H9 (cell line): ENCODE data around the gene MSANTD1. TPM values are rescaled to one million over a fixed set of nuclear protein-coding genes. Genes with fewer than 3 reads are reported as not detected.

ENCODE experiments used
- DNase-seq: peaks from one replicate; pipeline ENCODE4 v3.0.0-alpha.2; 2017
- H2AFZ ChIP-seq: one replicate; pipeline ENCODE4 v1.6.1; 2013; ENCODE audit warnings: mild to moderate bottlenecking, low read length, control low read depth, moderate library complexity
- H2AK5ac ChIP-seq: 2 replicates; pipeline ENCODE4 v1.6.1; 2013; ENCODE audit warnings: low read length, control low read depth, mixed read lengths; ENCODE audit not compliant: insufficient read length
- H2BK120ac ChIP-seq: one replicate; pipeline ENCODE4 v1.6.1; 2013; ENCODE audit warnings: low read depth, mild to moderate bottlenecking, low read length, control low read depth, inconsistent platforms; ENCODE audit not compliant: poor library complexity, severe bottlenecking
- H2BK12ac ChIP-seq: 2 replicates; pipeline ENCODE4 v1.6.1; 2013; ENCODE audit warnings: low read length, control low read depth, mixed read lengths, low read depth; ENCODE audit not compliant: insufficient read length
- H2BK15ac ChIP-seq: 2 replicates; pipeline ENCODE4 v1.6.1; 2013; ENCODE audit warnings: low read depth, low read length, control low read depth
- H2BK20ac ChIP-seq: one replicate; pipeline ENCODE4 v1.6.1; 2013; ENCODE audit warnings: low read depth, mild to moderate bottlenecking, low read length, control low read depth, inconsistent platforms; ENCODE audit not compliant: poor library complexity, severe bottlenecking
- H2BK5ac ChIP-seq: 2 replicates; pipeline ENCODE4 v1.6.1; 2013; ENCODE audit warnings: low read length, control low read depth, mixed read lengths; ENCODE audit not compliant: insufficient read length
- H3K14ac ChIP-seq: 2 replicates; pipeline ENCODE4 v1.6.1; 2013; ENCODE audit warnings: low read length, control low read depth; ENCODE audit not compliant: insufficient read depth
- H3K18ac ChIP-seq: 2 replicates; pipeline ENCODE4 v1.6.1; 2013; ENCODE audit warnings: low read depth, mild to moderate bottlenecking, mixed read lengths, low read length, control low read depth; ENCODE audit not compliant: insufficient read length
- H3K23ac ChIP-seq: 2 replicates; pipeline ENCODE4 v1.6.1; 2013; ENCODE audit warnings: low read length, control low read depth, mixed read lengths, low read depth; ENCODE audit not compliant: insufficient read length
- H3K23me2 ChIP-seq: 2 replicates; pipeline ENCODE4 v1.6.1; 2013; ENCODE audit warnings: low read depth, mild to moderate bottlenecking, mixed read lengths, low read length, control low read depth; ENCODE audit not compliant: insufficient read length, poor library complexity, severe bottlenecking
- H3K27ac ChIP-seq: 2 replicates; pipeline ENCODE4 v1.5.1; 2013; ENCODE audit warnings: low read length, control low read depth, mixed read lengths, low read depth; ENCODE audit not compliant: insufficient read length
- H3K27me3 ChIP-seq: 2 replicates; pipeline ENCODE4 v1.6.1; 2013; ENCODE audit warnings: low read length, control low read depth, inconsistent platforms; ENCODE audit not compliant: insufficient read depth
- H3K4ac ChIP-seq: 2 replicates; pipeline ENCODE4 v1.6.1; 2013; ENCODE audit warnings: low read depth, mild to moderate bottlenecking, control low read depth, inconsistent platforms, low read length, moderate library complexity
- H3K4me1 ChIP-seq: 2 replicates; pipeline ENCODE4 v1.6.1; 2013; ENCODE audit warnings: low read length, control low read depth, inconsistent platforms; ENCODE audit not compliant: insufficient read depth
- H3K4me2 ChIP-seq: 2 replicates; pipeline ENCODE4 v1.6.1; 2013; ENCODE audit warnings: low read length, control low read depth, mixed read lengths; ENCODE audit not compliant: insufficient read length, insufficient read depth
- H3K56ac ChIP-seq: 2 replicates; pipeline ENCODE4 v1.6.1; 2013; ENCODE audit warnings: low read depth, mild to moderate bottlenecking, mixed read lengths, low read length, control low read depth; ENCODE audit not compliant: insufficient read length
- H3K79me1 ChIP-seq: 2 replicates; pipeline ENCODE4 v1.6.1; 2013; ENCODE audit warnings: low read depth, mild to moderate bottlenecking, moderate library complexity, low read length, control low read depth, inconsistent platforms; ENCODE audit not compliant: insufficient read depth, poor library complexity, severe bottlenecking
- H3K79me2 ChIP-seq: 2 replicates; pipeline ENCODE4 v1.6.1; 2013; ENCODE audit warnings: low read length, control low read depth, inconsistent platforms; ENCODE audit not compliant: insufficient read depth
- H3K9ac ChIP-seq: 2 replicates; pipeline ENCODE4 v1.6.1; 2013; ENCODE audit warnings: low read length, control low read depth, mixed read lengths; ENCODE audit not compliant: insufficient read length; ENCODE audit errors: extremely low read depth
- H3K9me3 ChIP-seq: one replicate; pipeline ENCODE4 v1.6.1; 2013; ENCODE audit warnings: low read depth, low read length, inconsistent platforms; ENCODE audit not compliant: control insufficient read depth
- H3T11ph ChIP-seq: one replicate; pipeline ENCODE4 v1.6.1; 2013; ENCODE audit warnings: mild to moderate bottlenecking, low read length, control low read depth, inconsistent platforms
- H4K20me1 ChIP-seq: one replicate; pipeline ENCODE4 v1.6.1; 2013; ENCODE audit not compliant: control insufficient read depth, insufficient read length, insufficient read depth
- H4K5ac ChIP-seq: 2 replicates; pipeline ENCODE4 v1.6.1; 2013; ENCODE audit warnings: low read depth, mild to moderate bottlenecking, mixed read lengths, low read length, control low read depth; ENCODE audit not compliant: insufficient read length
- H4K8ac ChIP-seq: replicated peaks from 2 replicates; pipeline ENCODE4 v1.6.1; 2013; ENCODE audit warnings: low read length, control low read depth, mixed read lengths, low read depth; ENCODE audit not compliant: insufficient read length
- H4K91ac ChIP-seq: 2 replicates; pipeline ENCODE4 v1.6.1; 2013; ENCODE audit warnings: low read depth, mild to moderate bottlenecking, moderate library complexity, mixed read lengths, low read length, control low read depth; ENCODE audit not compliant: insufficient read length
- H3K27ac Mint-ChIP-seq, 3 experiments: 2 replicates in 2 of 3; 3 replicates in 1 of 3; pipeline ENCODE4 v1.8.0; 2020 to 2021; ENCODE audit warnings: mixed read lengths in 3 of 3, mild to moderate bottlenecking in 1 of 3, moderate library complexity in 1 of 3
- H3K27me3 Mint-ChIP-seq: 2 replicates; pipeline ENCODE4 v1.8.0; 2021; ENCODE audit warnings: low read depth, mild to moderate bottlenecking, moderate library complexity, mixed read lengths
- H3K36me3 Mint-ChIP-seq, 3 experiments: 2 replicates in 2 of 3; 3 replicates in 1 of 3; pipeline ENCODE4 v1.8.0; 2020 to 2021; ENCODE audit warnings: low read depth in 3 of 3, mixed read lengths in 3 of 3; ENCODE audit not compliant: insufficient read depth in 1 of 3
- H3K4me1 Mint-ChIP-seq, 2 experiments: 2 replicates each; pipeline ENCODE4 v1.8.0; 2020; ENCODE audit warnings: mixed read lengths in 2 of 2
- H3K4me3 Mint-ChIP-seq, 2 experiments: 2 replicates in 1 of 2; 3 replicates in 1 of 2; pipeline ENCODE4 v1.8.0; 2020 to 2021; ENCODE audit warnings: mild to moderate bottlenecking in 2 of 2, mixed read lengths in 2 of 2, moderate library complexity in 1 of 2
- H3K9me3 Mint-ChIP-seq, 2 experiments: 2 replicates in 1 of 2; 3 replicates in 1 of 2; pipeline ENCODE4 v1.8.0; 2020; ENCODE audit warnings: mild to moderate bottlenecking in 2 of 2, mixed read lengths in 2 of 2, moderate library complexity in 1 of 2
- WGBS: extraction: QIAGEN DNeasy Blood & Tissue Kit; methylation state at CpG from one replicate; pipeline ENCODE4 v1.1.7; 2013; ENCODE audit warnings: missing lambda C conversion rate, low lambda C conversion rate, mixed read lengths; ENCODE audit not compliant: insufficient read length; ENCODE audit errors: extremely low coverage; 5-methylcytosine and 5-hydroxymethylcytosine counted together
- total RNA-seq: library from RNA; stranded (reverse); gene quantifications from 2 replicates; pipeline ENCODE4 v1.2.1, GENCODE V29; 2021
- TF ChIP-seq, protein P1 (sequence below): fragments of 200-600 bp; sonication (generic); conservative IDR thresholded peaks from 3 replicates; pipeline ENCODE4 v1.8.0; 2021; ENCODE audit warnings: antibody characterized with exemption, mild to moderate bottlenecking

The MSANTD1 gene
- total RNA-seq, 1 experiment from 2014 or later, result 0.83 TPM

DNA sequence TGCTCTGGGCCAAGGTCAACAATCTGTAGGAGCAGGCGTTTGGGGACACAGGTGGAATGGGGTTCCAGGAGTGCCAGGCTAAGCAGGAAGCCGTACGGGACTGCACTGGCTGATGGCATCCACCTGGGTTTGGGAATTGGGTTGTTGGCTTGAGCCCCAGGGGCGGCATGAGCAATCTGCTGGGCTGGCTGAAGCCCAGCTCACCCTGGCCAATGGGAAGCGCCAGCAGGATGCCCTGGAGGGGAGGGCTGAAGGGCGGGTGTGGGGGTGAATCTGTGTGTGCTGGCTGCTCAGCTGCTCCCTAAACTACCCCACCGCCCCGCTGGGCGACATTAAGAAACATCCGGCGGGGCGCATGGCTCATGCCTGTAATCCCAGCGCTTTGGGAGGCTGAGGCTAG lies 35.0 kb downstream of the MSANTD1 start:
- Histone ChIP-seq H4K91ac (no peak overlapping the region), H3K79me1 (no peaks in the 10 kb centered on the region), H3K4ac (no peak overlapping the region), H2AK5ac (no peak overlapping the region), H2BK5ac (no peak overlapping the region), H3K18ac (no peak overlapping the region), H3K79me2 (no peaks in the 10 kb centered on the region), H2BK20ac (no peak overlapping the region), H2BK15ac (no peak overlapping the region), H4K20me1 (no peaks in the 10 kb centered on the region), H2BK12ac (no peak overlapping the region), H4K5ac (no peak overlapping the region), H3K27ac (no peak overlapping the region), H3T11ph (no peak overlapping the region), H2AFZ (no peak overlapping the region), H3K4me2 (no peak overlapping the region), H3K56ac (no peak overlapping the region), H3K27me3 (no peaks in the 10 kb centered on the region), H3K23me2 (no peaks in the 10 kb centered on the region), H3K4me1 (no peaks in the 10 kb centered on the region), H2BK120ac (no peak overlapping the region), H3K9me3 (no peaks in the 10 kb centered on the region), H4K8ac (no peak overlapping the region), H3K23ac (no peak overlapping the region), H3K14ac (no peak overlapping the region), H3K9ac (no peak overlapping the region)
- peaks cover 1 to 6% (median 3%) of the 10 kb centered on the region in 3 experiments; a peak in 4 of 7 replicates for H3K36me3 Mint-ChIP-seq
- TF ChIP-seq, protein P1, sequence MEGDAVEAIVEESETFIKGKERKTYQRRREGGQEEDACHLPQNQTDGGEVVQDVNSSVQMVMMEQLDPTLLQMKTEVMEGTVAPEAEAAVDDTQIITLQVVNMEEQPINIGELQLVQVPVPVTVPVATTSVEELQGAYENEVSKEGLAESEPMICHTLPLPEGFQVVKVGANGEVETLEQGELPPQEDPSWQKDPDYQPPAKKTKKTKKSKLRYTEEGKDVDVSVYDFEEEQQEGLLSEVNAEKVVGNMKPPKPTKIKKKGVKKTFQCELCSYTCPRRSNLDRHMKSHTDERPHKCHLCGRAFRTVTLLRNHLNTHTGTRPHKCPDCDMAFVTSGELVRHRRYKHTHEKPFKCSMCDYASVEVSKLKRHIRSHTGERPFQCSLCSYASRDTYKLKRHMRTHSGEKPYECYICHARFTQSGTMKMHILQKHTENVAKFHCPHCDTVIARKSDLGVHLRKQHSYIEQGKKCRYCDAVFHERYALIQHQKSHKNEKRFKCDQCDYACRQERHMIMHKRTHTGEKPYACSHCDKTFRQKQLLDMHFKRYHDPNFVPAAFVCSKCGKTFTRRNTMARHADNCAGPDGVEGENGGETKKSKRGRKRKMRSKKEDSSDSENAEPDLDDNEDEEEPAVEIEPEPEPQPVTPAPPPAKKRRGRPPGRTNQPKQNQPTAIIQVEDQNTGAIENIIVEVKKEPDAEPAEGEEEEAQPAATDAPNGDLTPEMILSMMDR, result no peak
- H3K27ac Mint-ChIP-seq, result no peak overlapping the region
- DNase-seq, result peak; percentile 33
- WGBS, result no CpG with 5 or more reads among the region's 13 CpGs
- H3K4me3 Mint-ChIP-seq, result no peak overlapping the region
- H3K9me3 Mint-ChIP-seq, result peaks cover 14% of the 10 kb centered on the region in 2 experiments
- H3K27me3 Mint-ChIP-seq, result peaks cover 42% of the 10 kb centered on the region
- H3K4me1 Mint-ChIP-seq, result peaks cover 0 to 3% of the 10 kb centered on the region in 2 experiments; a peak in 1 of 4 replicates
